GM12878 (cell line): ENCODE measurements around the gene MUC5B. TPM values are rescaled to one million over a fixed set of nuclear protein-coding genes. Genes with fewer than 3 reads are reported as not detected.

Source experiments
- ATAC-seq: fragments of 200-7000 bp; cut with Tn5 transposase; 3 replicates; pipeline ENCODE4 v1.9.1; 2020; ENCODE audit warnings: mild to moderate bottlenecking, moderate library complexity
- BruUV-seq: library from RNA; stranded (reverse); fragments of 400-500 nt; replicated peaks from 2 replicates; lab custom pipeline; 2021; lab: Mats Ljungman, UMichigan
- CTCF ChIA-PET: fragments of 300-600 bp; sonication (Branson Sonifier 250); formaldehyde crosslinking; extraction: SDS; loops from one replicate; lab custom pipeline; 2021; ENCODE audit warnings: inconsistent platforms; lab: Yijun Ruan, JAX
- POLR2A ChIA-PET: fragments of 350-600 bp; formaldehyde crosslinking; extraction: SDS; loops from one replicate; lab custom pipeline; 2021; ENCODE audit warnings: inconsistent platforms; lab: Charles Lee
- RAD21 ChIA-PET: fragments of 300-600 bp; sonication (Branson Sonifier 250); formaldehyde crosslinking; loops from one replicate; lab custom pipeline; 2023; ENCODE audit warnings: antibody characterized with exemption; ENCODE audit not compliant: unreplicated experiment; lab: Charles Lee
- SMC1A ChIA-PET: fragments of 300-600 bp; sonication (Branson Sonifier 250); formaldehyde crosslinking; loops from one replicate; lab custom pipeline; 2023; ENCODE audit not compliant: unreplicated experiment, uncharacterized antibody; lab: Charles Lee
- DNase-seq: peaks from one replicate; pipeline ENCODE4 v3.0.0-alpha.2; 2011; ENCODE audit warnings: low read depth, low spot score
- FAIRE-seq: peaks from 3 replicates; lab custom pipeline; 2011; peaks lifted over from hg19 to GRCh38; lab: Jason Lieb, UNC
- H2AFZ ChIP-seq: 2 replicates; pipeline ENCODE4 v1.6.0; 2011; ENCODE audit warnings: low read depth, low read length, control low read depth; ENCODE audit not compliant: control insufficient read depth
- H3K27ac ChIP-seq: 2 replicates; pipeline ENCODE4 v1.5.1; 2011; ENCODE audit warnings: control low read depth; ENCODE audit not compliant: control insufficient read depth, insufficient read depth
- H3K27me3 ChIP-seq, 2 experiments: replicated peaks in 1 of 2; 2 replicates each; pipeline versions ENCODE4 v1.6.0 to v1.6.1; 2011; ENCODE audit warnings: low read length in 1 of 2; ENCODE audit not compliant: control insufficient read depth in 2 of 2, insufficient read depth in 2 of 2
- H3K36me3 ChIP-seq, 2 experiments: 2 replicates each; pipeline ENCODE4 v1.5.1; 2011; ENCODE audit warnings: low read length in 1 of 2; ENCODE audit not compliant: control insufficient read depth in 2 of 2, insufficient read depth in 2 of 2
- H3K4me1 ChIP-seq: 2 replicates; pipeline ENCODE4 v1.6.1; 2011; ENCODE audit warnings: mild to moderate bottlenecking, low read length, moderate library complexity, mixed read lengths; ENCODE audit not compliant: control insufficient read depth, insufficient read depth
- H3K4me2 ChIP-seq: 2 replicates; pipeline ENCODE4 v1.6.0; 2011; ENCODE audit warnings: control low read depth; ENCODE audit not compliant: control insufficient read depth, insufficient read depth
- H3K4me3 ChIP-seq: fragments of 200-600 bp; sonication (generic); 2 replicates; pipeline ENCODE4 v1.5.1; 2016
- H3K79me2 ChIP-seq: 2 replicates; pipeline ENCODE4 v1.6.0; 2011; ENCODE audit warnings: low read length; ENCODE audit not compliant: control insufficient read depth, insufficient read depth
- H3K9ac ChIP-seq: 2 replicates; pipeline ENCODE4 v1.8.0; 2011; ENCODE audit warnings: low read length, control low read depth, mixed read lengths; ENCODE audit not compliant: control insufficient read depth, insufficient read depth
- H3K9me3 ChIP-seq: replicated peaks from 3 replicates; pipeline ENCODE4 v1.5.1; 2011; ENCODE audit warnings: mild to moderate bottlenecking, low read length; ENCODE audit not compliant: control insufficient read depth, insufficient read depth
- H4K20me1 ChIP-seq: 2 replicates; pipeline ENCODE4 v1.6.0; 2011; ENCODE audit not compliant: control insufficient read depth, insufficient read depth
- BHLHE40 ChIP-seq, 2 experiments: fragments of 450-650 bp in 1 of 2; IDR thresholded peaks; 2 replicates each; pipeline ENCODE4 v1.6.1; 2011 to 2017; ENCODE audit warnings: low read depth in 2 of 2, borderline replicate concordance in 1 of 2, improper control_type of control experiment in 1 of 2, low read length in 1 of 2, mild to moderate bottlenecking in 1 of 2
- HDGF ChIP-seq: fragments of 450-650 bp; IDR thresholded peaks from 2 replicates; pipeline ENCODE4 v1.6.1; 2016; ENCODE audit warnings: antibody characterized with exemption
- MXI1 ChIP-seq: fragments of 150-350 bp; IDR thresholded peaks from 2 replicates; pipeline ENCODE4 v1.6.1; 2011; ENCODE audit warnings: low read depth, mild to moderate bottlenecking, inconsistent platforms, low read length, improper control_type of control experiment
- RAD21 ChIP-seq: IDR thresholded peaks from 2 replicates; pipeline ENCODE4 v1.6.1; 2011; ENCODE audit warnings: mild to moderate bottlenecking, low read depth, low read length, moderate library complexity; ENCODE audit not compliant: insufficient read depth
- SPI1 ChIP-seq: IDR thresholded peaks from 2 replicates; pipeline ENCODE4 v1.6.1; 2011; ENCODE audit warnings: low read depth, mild to moderate bottlenecking, low read length, moderate library complexity, borderline replicate concordance; ENCODE audit not compliant: insufficient read depth
- STAT3 ChIP-seq: IDR thresholded peaks from 2 replicates; pipeline ENCODE4 v1.6.1; 2011; ENCODE audit warnings: low read depth, low read length, improper control_type of control experiment
- USF2 ChIP-seq: IDR thresholded peaks from 2 replicates; pipeline ENCODE4 v1.6.1; 2011; ENCODE audit warnings: low read depth, low read length, improper control_type of control experiment, borderline replicate concordance
- WGBS: methylation state at CpG from one replicate; pipeline ENCODE4 v1.1.6; 2016; ENCODE audit warnings: low lambda C conversion rate; ENCODE audit not compliant: insufficient replicate concordance, insufficient coverage; ENCODE audit errors: missing lambda C conversion rate; 5-methylcytosine and 5-hydroxymethylcytosine counted together
- in situ Hi-C: fragments of 300-500 bp; cut with MboI; formaldehyde crosslinking; loops from 9 replicates; pipeline ENCODE4 v1.14.3; 2018; ENCODE audit warnings: mixed read lengths
- intact Hi-C: fragments of 100-400 bp; cut with micrococcal nuclease; formaldehyde crosslinking; loops from one replicate; pipeline ENCODE4 v1.14.2; 2022; ENCODE audit not compliant: unreplicated experiment
- polyA plus RNA-seq, 11 experiments: library from polyadenylated mRNA; depleted of rRNA in 4 of 11; unstranded in 6 of 11; stranded (reverse) in 5 of 11; fragments of >200 nt; fragmentation: Nextera tagmentation in 4 of 11; fragmentation: Illumina TruSeq in 1 of 11; extraction: Ambion mirVana in 4 of 11; extraction: Trizol in 1 of 11; gene quantifications; 1 replicate in 1 of 11; 2 replicates in 10 of 11; pipeline versions ENCODE4 v1.2.1 to v1.2.3, GENCODE V29; 2011 to 2016; ENCODE audit warnings: inconsistent platforms in 2 of 11, missing spikeins in 2 of 11, low read depth in 1 of 11
- total RNA-seq, 4 experiments: library from RNA; depleted of rRNA in 3 of 4; stranded (reverse); fragments of >200 nt in 3 of 4; fragmentation: Illumina TruSeq in 1 of 4; extraction: Trizol in 1 of 4; gene quantifications; 2 replicates each; pipeline versions ENCODE4 v1.2.1 to v1.2.3, GENCODE V29; 2013 to 2021

Gene MUC5B
- total and polyA plus RNA-seq, 10 of the 15 experiments (the other 5 are each of a cell fraction or from before 2014, with no cell fraction given): 1.5 TPM; not detected in 9

DNA sequence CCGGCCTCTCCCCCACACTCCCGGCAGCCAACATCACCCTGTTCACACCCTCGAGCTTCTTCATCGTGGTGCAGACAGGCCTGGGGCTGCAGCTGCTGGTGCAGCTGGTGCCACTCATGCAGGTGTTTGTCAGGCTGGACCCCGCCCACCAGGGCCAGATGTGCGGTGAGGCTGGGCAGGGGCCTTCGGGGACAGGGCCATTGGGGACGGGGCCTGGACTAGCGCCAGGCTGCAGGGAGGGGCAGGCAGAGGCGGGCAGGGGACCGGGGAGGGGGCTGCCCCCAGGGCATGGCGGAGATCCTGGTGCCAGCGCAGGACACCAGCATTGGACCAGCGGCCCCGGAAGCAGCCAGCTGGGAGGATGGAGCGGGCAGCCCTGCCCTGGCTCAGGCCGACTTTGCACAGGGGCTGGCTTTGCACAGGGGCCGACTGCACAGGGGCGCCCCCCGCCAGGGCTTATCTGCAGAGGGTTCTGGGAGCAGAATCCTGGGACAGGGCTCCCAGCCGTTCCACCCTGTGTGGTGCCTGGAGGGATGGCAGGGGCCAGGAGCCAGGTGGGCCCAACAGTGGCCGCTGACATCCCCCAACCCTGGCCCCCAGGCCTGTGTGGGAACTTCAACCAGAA, 8.6 kb downstream of the MUC5B start:
- H3K79me2 ChIP-seq: no peaks in the 10 kb centered on the region
- intact Hi-C loops: no loop called here

More for the DNA sequence above, 8.6 kb downstream of the MUC5B start:
- Histone ChIP-seq H3K4me2 (no peak overlapping the region), H3K27ac (no peak overlapping the region), H2AFZ (no peak overlapping the region), H3K9ac (no peak overlapping the region), H3K36me3 (no peaks in the 10 kb centered on the region), H3K27me3 (no peaks in the 10 kb centered on the region), H4K20me1 (no peaks in the 10 kb centered on the region), H3K4me3 (no peak overlapping the region), H3K4me1 (no peaks in the 10 kb centered on the region), H3K9me3 (no peaks in the 10 kb centered on the region)
- ChIA-PET SMC1A (no interaction called here), CTCF (no interaction called here), RAD21 (no interaction called here), POLR2A (no interaction called here)
- in situ Hi-C loops: no loop called here
- 29% methylated on average over 21 of the region's 22 CpGs for WGBS
- TF ChIP-seq RAD21 (no peak), BHLHE40 (IDR thresholded peaks at IDR 0.05; ENCODE audit: borderline replicate concordance in 1 of 2, low read depth in 2 of 2, low read length in 1 of 2) (no peak), SPI1 (no peak), USF2 (no peak), STAT3 (no peak), MXI1 (no peak), HDGF (no peak)
- ATAC-seq: no peak
- DNase-seq: no peak
- FAIRE-seq: no peak
- no TSS peak for BruUV-seq
